BLaER1 treated with 17β-estradiol and CSF1 and Interleukin-3, amounts not matched to agents 10 nM and 100 nM (cell line): ENCODE results near the gene PCDHB9.
"Not testable (repeated sequence)": the region's sequence is repeated elsewhere in the genome, so short reads cannot be mapped to it uniquely, and the experiment has no call there.

Source experiments
- H3K27ac ChIP-seq, 11 experiments: shearing (Covaris generic); formaldehyde crosslinking; 2 replicates each; pipeline ENCODE4 v1.8.1; 2022
- H3K27me3 ChIP-seq, 11 experiments: shearing (Covaris generic); formaldehyde crosslinking; 2 replicates each; pipeline ENCODE4 v1.8.1; 2022
- H3K36me3 ChIP-seq, 11 experiments: shearing (Covaris generic); formaldehyde crosslinking; 2 replicates each; pipeline ENCODE4 v1.8.1; 2022
- H3K4me1 ChIP-seq, 10 experiments: shearing (Covaris generic); formaldehyde crosslinking; 2 replicates each; pipeline ENCODE4 v1.8.1; 2022
- H3K4me2 ChIP-seq, 11 experiments: shearing (Covaris generic); formaldehyde crosslinking; 2 replicates each; pipeline ENCODE4 v1.8.1; 2022
- H3K4me3 ChIP-seq, 10 experiments: shearing (Covaris generic); formaldehyde crosslinking; 2 replicates each; pipeline ENCODE4 v1.8.1; 2022
- H3K9ac ChIP-seq, 11 experiments: shearing (Covaris generic); formaldehyde crosslinking; 2 replicates each; pipeline ENCODE4 v1.8.1; 2022
- H3K9me3 ChIP-seq, 11 experiments: shearing (Covaris generic); formaldehyde crosslinking; replicated peaks in 1 of 11; 2 replicates each; pipeline ENCODE4 v1.8.1; 2022
- H4K20me1 ChIP-seq, 11 experiments: shearing (Covaris generic); formaldehyde crosslinking; 2 replicates each; pipeline ENCODE4 v1.8.1; 2022
- Cebpa-rat ChIP-seq, 11 experiments: shearing (Covaris generic); IDR thresholded peaks; 2 replicates each; pipeline ENCODE4 v1.8.1; 2022

The PCDHB9 gene

DNA sequence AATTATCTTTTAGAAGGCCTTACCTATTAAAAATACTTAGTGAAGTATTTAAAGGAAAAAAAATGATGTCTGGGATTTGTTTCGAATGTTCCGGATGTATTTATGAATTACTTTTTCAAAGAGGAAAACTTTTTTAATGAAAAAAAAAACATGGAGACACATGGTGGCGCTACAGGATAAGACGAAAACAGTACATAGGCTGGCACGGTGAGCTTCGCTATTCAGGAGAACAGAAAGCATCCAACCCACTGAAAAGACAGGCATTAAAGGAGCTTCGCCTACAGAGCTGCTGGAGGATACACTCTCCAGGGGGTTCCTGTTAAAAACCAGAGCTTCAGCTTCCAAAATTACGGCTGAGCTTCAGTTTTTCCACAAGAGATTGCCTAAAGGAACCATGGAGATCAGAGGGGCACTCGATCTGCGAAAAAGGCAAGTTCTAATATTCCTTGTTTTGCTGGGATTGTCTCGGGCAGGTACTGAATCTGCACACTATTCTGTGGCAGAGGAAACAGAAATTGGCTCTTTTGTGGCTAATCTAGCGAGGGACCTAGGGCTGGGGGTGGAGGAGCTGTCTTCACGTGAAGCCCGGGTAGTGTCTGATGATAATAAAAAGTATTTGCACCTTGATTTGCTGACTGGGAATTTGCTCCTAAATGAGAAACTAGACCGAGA lies 36.3 kb downstream of the PCDHB9 start, which contains the start of gene PCDHB14:
Gene PCDHB14 (plus strand): TSS at position 232 of the 672 bp plus-strand sequence. CDS start 163 bp downstream, at position 395.
- Histone ChIP-seq H3K9ac (peak within 1 kb of the TSS; percentile 49 to 75 (median 64); a peak in 21 of 22 replicates), H3K4me1 (peaks cover 0 to 10% (median 0%) of the 10 kb centered on the region in 10 experiments; a peak in 7 of 20 replicates), H4K20me1 (no peaks in the 10 kb centered on the region), H3K4me2 (peak within 1 kb of the TSS; percentile 69 to 86 (median 77)), H3K9me3 (peaks cover 40 to 61% (median 48%) of the 10 kb centered on the region in 11 experiments), H3K27ac (peak within 1 kb of the TSS in 4 of 11 experiments; percentile 12 to 18 (median 16); a peak in 3 of 22 replicates), H3K36me3 (peaks cover 0 to 10% (median 0%) of the 10 kb centered on the region in 11 experiments; a peak in 1 of 22 replicates), H3K4me3 (peak within 1 kb of the TSS; percentile 43 to 61 (median 54)), H3K27me3 (no peaks in the 10 kb centered on the region)
- no peak for TF ChIP-seq Cebpa-rat (IDR thresholded peaks at IDR 0.05)

DNA sequence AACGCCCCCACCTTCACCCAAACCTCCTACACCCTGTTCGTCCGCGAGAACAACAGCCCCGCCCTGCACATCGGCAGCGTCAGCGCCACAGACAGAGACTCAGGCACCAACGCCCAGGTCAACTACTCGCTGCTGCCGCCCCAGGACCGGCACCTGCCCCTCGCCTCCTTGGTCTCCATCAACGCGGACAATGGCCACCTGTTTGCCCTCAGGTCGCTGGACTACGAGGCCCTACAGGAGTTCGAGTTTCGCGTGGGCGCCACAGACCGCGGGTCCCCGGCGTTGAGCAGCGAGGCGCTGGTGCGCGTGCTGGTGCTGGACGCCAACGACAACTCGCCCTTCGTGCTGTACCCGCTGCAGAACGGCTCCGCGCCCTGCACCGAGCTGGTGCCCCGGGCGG lies 37.9 kb downstream of the PCDHB9 start:
- H3K4me1 ChIP-seq, H3K4me2 ChIP-seq, H3K4me3 ChIP-seq, H3K9ac ChIP-seq, H3K36me3 ChIP-seq, H3K27me3 ChIP-seq, H4K20me1 ChIP-seq, H3K27ac ChIP-seq: not testable (repeated sequence)
- H3K9me3 ChIP-seq, result peaks cover 28 to 55% (median 39%) of the 10 kb centered on the region in 11 experiments

DNA sequence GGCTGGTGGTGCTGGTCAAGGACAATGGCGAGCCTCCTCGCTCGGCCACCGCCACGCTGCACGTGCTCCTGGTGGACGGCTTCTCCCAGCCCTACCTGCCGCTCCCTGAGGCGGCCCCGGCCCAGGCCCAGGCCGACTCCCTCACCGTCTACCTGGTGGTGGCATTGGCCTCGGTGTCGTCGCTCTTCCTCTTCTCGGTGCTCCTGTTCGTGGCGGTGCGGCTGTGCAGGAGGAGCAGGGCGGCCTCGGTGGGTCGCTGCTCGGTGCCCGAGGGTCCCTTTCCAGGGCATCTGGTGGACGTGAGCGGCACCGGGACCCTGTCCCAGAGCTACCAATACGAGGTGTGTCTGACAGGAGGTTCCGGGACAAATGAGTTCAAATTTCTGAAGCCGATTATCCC lies 38.5 kb downstream of the PCDHB9 start:
- H4K20me1 ChIP-seq, H3K4me2 ChIP-seq, H3K4me3 ChIP-seq, H3K9ac ChIP-seq, H3K36me3 ChIP-seq, H3K4me1 ChIP-seq, H3K27ac ChIP-seq, H3K27me3 ChIP-seq: not testable (repeated sequence)
- H3K9me3 ChIP-seq, result peaks cover 32 to 55% (median 44%) of the 10 kb centered on the region in 11 experiments

DNA sequence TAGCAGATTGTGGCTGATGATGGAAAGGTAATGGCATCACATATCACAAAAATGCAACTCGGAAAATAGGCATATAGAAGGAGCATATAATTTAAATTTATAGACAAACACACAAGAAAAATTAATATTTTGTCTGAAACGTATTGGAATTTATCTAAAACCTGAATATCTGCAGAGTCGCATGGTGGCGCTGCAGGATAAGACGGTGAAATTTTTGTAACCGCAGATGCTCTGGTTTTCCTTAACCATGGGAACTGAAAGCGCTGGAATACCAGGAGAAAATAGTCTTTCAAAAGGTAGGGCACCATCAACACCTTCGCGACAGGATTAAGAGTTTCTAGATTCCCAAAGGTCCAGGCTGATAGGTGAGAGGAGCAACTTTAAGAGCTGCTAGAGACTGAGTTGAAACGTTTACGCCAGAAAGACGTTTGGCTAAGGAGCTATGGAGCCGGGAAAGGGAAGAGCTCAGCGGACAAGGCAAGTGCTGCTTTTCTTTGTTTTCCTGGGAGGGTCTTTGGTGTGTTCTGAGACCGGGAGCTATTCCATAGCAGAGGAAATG lies 47.2 kb downstream of the PCDHB9 start:
- Histone ChIP-seq H3K4me3 (no peak overlapping the region), H3K4me2 (no peak overlapping the region)

DNA sequence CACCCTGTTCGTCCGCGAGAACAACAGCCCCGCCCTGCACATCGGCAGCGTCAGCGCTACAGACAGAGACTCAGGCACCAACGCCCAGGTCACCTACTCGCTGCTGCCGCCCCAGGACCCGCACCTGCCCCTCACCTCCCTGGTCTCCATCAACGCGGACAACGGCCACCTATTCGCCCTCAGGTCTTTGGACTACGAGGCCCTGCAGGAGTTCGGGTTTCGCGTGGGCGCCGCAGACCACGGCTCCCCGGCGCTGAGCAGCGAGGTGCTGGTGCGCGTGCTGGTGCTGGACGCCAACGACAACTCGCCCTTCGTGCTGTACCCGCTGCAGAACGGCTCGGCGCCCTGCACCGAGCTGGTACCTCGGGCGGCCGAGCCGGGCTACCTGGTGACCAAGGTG lies 49.0 kb downstream of the PCDHB9 start:
- H3K4me3 ChIP-seq, H3K27me3 ChIP-seq, H3K4me2 ChIP-seq, H3K4me1 ChIP-seq, H3K36me3 ChIP-seq, H3K9ac ChIP-seq, H4K20me1 ChIP-seq, H3K27ac ChIP-seq: not testable (repeated sequence)
- H3K9me3 ChIP-seq, result peaks cover 88 to 100% (median 97%) of the 10 kb centered on the region in 11 experiments

More for the DNA sequence above, 47.2 kb downstream of the PCDHB9 start:
- Histone ChIP-seq H3K27me3 (no peaks in the 10 kb centered on the region), H3K36me3 (no peaks in the 10 kb centered on the region; a peak in 4 of 22 replicates), H3K9me3 (peaks cover 80 to 97% (median 89%) of the 10 kb centered on the region in 11 experiments), H4K20me1 (no peaks in the 10 kb centered on the region), H3K4me1 (no peaks in the 10 kb centered on the region), H3K27ac (no peak overlapping the region), H3K9ac (no peak overlapping the region)
- no peak for TF ChIP-seq Cebpa-rat (IDR thresholded peaks at IDR 0.05)

DNA sequence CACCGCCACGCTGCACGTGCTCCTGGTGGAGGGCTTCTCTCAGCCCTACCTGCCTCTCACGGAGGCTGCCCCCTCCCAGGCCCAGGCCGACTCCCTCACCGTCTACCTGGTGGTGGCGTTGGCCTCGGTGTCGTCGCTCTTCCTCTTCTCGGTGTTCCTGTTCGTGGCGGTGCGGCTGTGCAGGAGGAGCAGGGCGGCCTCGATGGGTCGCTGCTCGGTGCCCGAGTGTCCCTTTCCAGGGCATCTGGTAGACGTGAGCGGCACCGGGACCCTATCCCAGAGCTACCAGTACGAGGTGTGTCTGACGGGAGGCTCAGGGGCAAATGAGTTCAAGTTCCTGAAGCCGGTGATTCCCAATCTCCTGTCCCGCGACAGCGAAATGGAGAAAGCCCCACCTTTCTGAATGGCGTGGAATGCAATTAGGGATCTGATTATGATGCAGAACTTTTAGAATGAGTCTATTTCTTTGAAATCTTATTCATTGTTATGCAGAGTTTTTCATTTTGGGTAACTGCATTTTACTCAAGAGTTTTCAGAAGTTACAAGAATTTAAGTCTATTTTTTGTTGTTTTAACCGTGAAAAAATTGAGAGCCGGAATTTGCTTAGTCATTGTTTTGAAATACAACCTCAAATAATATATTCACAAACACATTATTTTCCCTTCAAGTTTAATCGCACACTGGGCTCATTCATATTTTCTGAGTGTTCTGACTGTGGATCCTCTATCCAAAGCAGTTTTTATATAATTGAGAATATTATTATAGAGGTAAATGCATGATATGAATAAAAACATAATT lies 49.8 kb downstream of the PCDHB9 start:
- Histone ChIP-seq H3K27ac (no peak overlapping the region), H3K27me3 (no peaks in the 10 kb centered on the region)

More for the DNA sequence above, 49.8 kb downstream of the PCDHB9 start:
- TF ChIP-seq Cebpa-rat (IDR thresholded peaks at IDR 0.05), result no peak
- Histone ChIP-seq H4K20me1 (no peaks in the 10 kb centered on the region), H3K9ac (no peak overlapping the region), H3K36me3 (no peaks in the 10 kb centered on the region; a peak in 4 of 22 replicates), H3K4me2 (no peak overlapping the region), H3K4me1 (no peaks in the 10 kb centered on the region), H3K9me3 (peaks cover 92 to 100% (median 99%) of the 10 kb centered on the region in 11 experiments), H3K4me3 (no peak overlapping the region; a peak in 1 of 20 replicates)
